ENCODE results near the gene ARRB1.
A peak's percentile ranks its signal among the peaks of the same experiment; 100 is the strongest.

- TF ChIP-seq CTCF (IDR thresholded peaks at IDR 0.05) (peak; percentile 14; the same call in 1 of the 2 replicates), FOXP4 (CRISPR knock-in tag; IDR thresholded peaks at IDR 0.05) (no peak), ATF2 (CRISPR knock-in tag; IDR thresholded peaks at IDR 0.05; ENCODE audit: borderline replicate concordance, low read depth) (no peak), MAX (CRISPR knock-in tag; IDR thresholded peaks at IDR 0.05) (no peak), ZNF317 (CRISPR knock-in tag; IDR thresholded peaks at IDR 0.05; ENCODE audit: borderline replicate concordance, low read depth) (no peak), ERG (CRISPR knock-in tag; IDR thresholded peaks at IDR 0.05) (no peak), IRF2 (CRISPR knock-in tag; IDR thresholded peaks at IDR 0.05; ENCODE audit: borderline replicate concordance, low read depth) (no peak), ESRRA (CRISPR knock-in tag; IDR thresholded peaks at IDR 0.05; ENCODE audit: borderline replicate concordance) (no peak)
Observed at GRCh38 chr11:75241906-75242644, 109.4 kb downstream of the ARRB1 start.
